ENCODE results near the gene STK26.

The STK26 gene

GRCh38 chrX:132086672-132087071 is 63.6 kb downstream of the STK26 start:
- DNase-seq (ENCODE audit: low read depth in 1 of 2, low spot score in 1 of 2) = no peak
- H3K27me3 ChIP-seq (ENCODE audit: insufficient read depth, poor library complexity, severe bottlenecking) = no peaks in the 10 kb centered on the region
- H3K4me3 ChIP-seq (replicated peaks; ENCODE audit: insufficient read depth, low read length) = no peak overlapping the region
- TF ChIP-seq POLR2AphosphoS5 (IDR thresholded peaks at IDR 0.05; ENCODE audit: low read depth) (no peak), CTCF (IDR thresholded peaks at IDR 0.05; ENCODE audit: insufficient read depth, low read length) (no peak), GABPA (IDR thresholded peaks at IDR 0.05; ENCODE audit: low read depth) (no peak), REST (IDR thresholded peaks at IDR 0.05; ENCODE audit: insufficient replicate concordance, low read depth) (no peak), SPI1 (IDR thresholded peaks at IDR 0.05; ENCODE audit: borderline replicate concordance, low read depth) (no peak)
- H3K27ac ChIP-seq (replicated peaks) = no peak overlapping the region

GRCh38 chrX:132088864-132089263 is 65.8 kb downstream of the STK26 start:
- TF ChIP-seq REST (IDR thresholded peaks at IDR 0.05; ENCODE audit: insufficient replicate concordance, low read depth) (no peak), SPI1 (IDR thresholded peaks at IDR 0.05; ENCODE audit: borderline replicate concordance, low read depth) (peak; percentile 84)
- no peak for DNase-seq (ENCODE audit: low read depth in 1 of 2, low spot score in 1 of 2)
- Histone ChIP-seq H3K4me3 (replicated peaks; ENCODE audit: insufficient read depth, low read length) (no peak overlapping the region), H3K27me3 (ENCODE audit: insufficient read depth, poor library complexity, severe bottlenecking) (no peaks in the 10 kb centered on the region), H3K27ac (replicated peaks) (no peak overlapping the region)

GRCh38 chrX:132090403-132091159 is 67.5 kb downstream of the STK26 start:
- Histone ChIP-seq H3K27ac (replicated peaks) (no peak overlapping the region), H3K27me3 (ENCODE audit: insufficient read depth, poor library complexity, severe bottlenecking) (no peaks in the 10 kb centered on the region), H3K4me3 (replicated peaks; ENCODE audit: insufficient read depth, low read length) (no peak overlapping the region)
- no peak for TF ChIP-seq REST (IDR thresholded peaks at IDR 0.05; ENCODE audit: insufficient replicate concordance, low read depth)
- TF ChIP-seq SPI1 (IDR thresholded peaks at IDR 0.05; ENCODE audit: borderline replicate concordance, low read depth) = no peak
- TF ChIP-seq POLR2AphosphoS5 (IDR thresholded peaks at IDR 0.05; ENCODE audit: low read depth) = no peak
- no peak for TF ChIP-seq GABPA (IDR thresholded peaks at IDR 0.05; ENCODE audit: low read depth)
- no peak for TF ChIP-seq CTCF (IDR thresholded peaks at IDR 0.05; ENCODE audit: insufficient read depth, low read length)
- DNase-seq (ENCODE audit: low read depth in 1 of 2, low spot score in 1 of 2) = peak in 1 of 2 experiments; percentile 21
